Caki2 (cell line): ENCODE data around the gene RHOF. TPM values are rescaled to one million over a fixed set of nuclear protein-coding genes. Genes with fewer than 3 reads are reported as not detected.

Experiments
- DNase-seq: peaks from one replicate; pipeline ENCODE4 v3.0.0-alpha.2; 2015; ENCODE audit warnings: low read depth
- in situ Hi-C: cut with HindIII; loops from 2 replicates; pipeline ENCODE4 v1.10.0; 2016; ENCODE audit warnings: low sequenced_read_pairs, low pct_unique_long_range_greater_than_20kb, mixed read lengths
- total RNA-seq: library from RNA; depleted of rRNA; stranded (reverse); fragments of >200 nt; shearing (Covaris generic); gene quantifications from 2 replicates; pipeline ENCODE4 v1.2.3, GENCODE V29; 2014; ENCODE audit warnings: low replicate concordance

Gene RHOF
- total RNA-seq, 1 experiment from 2014 or later, result 81.4 TPM

- in situ Hi-C loops, result no loop called here
- no peak for DNase-seq
These were observed 14.3 kb upstream of the RHOF start for GRCh38 chr12:121807642-121808347.

- no peak for DNase-seq
- in situ Hi-C loops, result no loop called here
These were observed 13.3 kb upstream of the RHOF start for GRCh38 chr12:121806546-121807423.

GRCh38 chr12:121806009-121806545 lies 12.6 kb upstream of the RHOF start:
- in situ Hi-C loops, result no loop called here
- no peak for DNase-seq

GRCh38 chr12:121805171-121806008 lies 11.9 kb upstream of the RHOF start:
- in situ Hi-C loops, result no loop called here
- no peak for DNase-seq

GRCh38 chr12:121804417-121805111 lies 11.1 kb upstream of the RHOF start:
- DNase-seq, result peak; percentile 45

GRCh38 chr12:121803861-121804416 lies 10.5 kb upstream of the RHOF start, which contains the start of gene SETD1B:
Gene SETD1B, plus strand, starts transcription at chr12:121804009. Its CDS starts 729 bp downstream, at chr12:121804738.
- DNase-seq, result peak; percentile 57
- in situ Hi-C loops, result no loop called here

More at GRCh38 chr12:121804417-121805111, 11.1 kb upstream of the RHOF start:
- in situ Hi-C loops, result no loop called here

- DNase-seq, result peak; percentile 95
- in situ Hi-C loops, result no loop called here
These were observed 9.6 kb upstream of the RHOF start for GRCh38 chr12:121802843-121803698.

GRCh38 chr12:121802485-121802842 lies 9.0 kb upstream of the RHOF start:
- no peak for DNase-seq
- in situ Hi-C loops, result no loop called here

GRCh38 chr12:121801595-121802484 lies 8.4 kb upstream of the RHOF start:
- DNase-seq, result no peak
- in situ Hi-C loops, result no loop called here

- in situ Hi-C loops, result no loop called here
- DNase-seq, result peak; percentile 74
These were observed 7.5 kb upstream of the RHOF start for GRCh38 chr12:121800694-121801594.

- DNase-seq, result peak; percentile 95
- in situ Hi-C loops, result no loop called here
These were observed 6.6 kb upstream of the RHOF start for GRCh38 chr12:121799842-121800693.

GRCh38 chr12:121799156-121799841 lies 5.8 kb upstream of the RHOF start:
- DNase-seq, result peak; percentile 82
- in situ Hi-C loops, result no loop called here

- no peak for DNase-seq
- in situ Hi-C loops, result no loop called here
These were observed 5.3 kb upstream of the RHOF start for GRCh38 chr12:121798787-121799155.
